DND-41 (cell line): ENCODE data around the gene GLB1L3.

Experiments
- CTCF ChIP-seq: IDR thresholded peaks from 2 replicates; pipeline ENCODE4 v1.5.1; 2012; ENCODE audit warnings: borderline replicate concordance, low read length, moderate library complexity, mild to moderate bottlenecking; ENCODE audit not compliant: poor library complexity, severe bottlenecking; ENCODE audit errors: extremely low read depth
- EZH2 ChIP-seq: IDR thresholded peaks from 3 replicates; pipeline ENCODE4 v1.6.1; 2012; ENCODE audit warnings: borderline replicate concordance, low read depth, mild to moderate bottlenecking, moderate library complexity, low read length, inconsistent platforms; ENCODE audit not compliant: severe bottlenecking

GRCh38 chr11:134342572-134343340 is 66.6 kb downstream of the GLB1L3 start:
- TF ChIP-seq CTCF = no peak
- TF ChIP-seq EZH2 = no peak
